HepG2 (cell line): ENCODE results near the gene MRM3. TPM values are rescaled to one million over a fixed set of nuclear protein-coding genes. Genes with fewer than 3 reads are reported as not detected.

Experiments
- ATF1 ChIP-seq: IDR thresholded peaks from 2 replicates; pipeline ENCODE4 v1.6.1; 2016; ENCODE audit warnings: mild to moderate bottlenecking, control low read depth
- ETV6 ChIP-seq: sonication (generic); formaldehyde crosslinking; conservative IDR thresholded peaks from 2 replicates; pipeline ENCODE4 v1.4.0; 2020; ENCODE audit warnings: missing genetic modification reagents
- FOXO1 ChIP-seq: sonication (generic); formaldehyde crosslinking; IDR thresholded peaks from 2 replicates; pipeline ENCODE4 v1.4.0; 2020; ENCODE audit warnings: missing genetic modification reagents
- GABPA ChIP-seq, 2 experiments: IDR thresholded peaks; 2 replicates each; pipeline ENCODE4 v1.6.1; 2011 to 2016; ENCODE audit warnings: low read depth in 2 of 2, low read length in 1 of 2, missing biosample characterization in 1 of 2, missing genetic modification characterization in 1 of 2
- GLI4 ChIP-seq: sonication (generic); formaldehyde crosslinking; IDR thresholded peaks from 2 replicates; pipeline ENCODE4 v1.5.1; 2020; ENCODE audit warnings: missing genetic modification reagents, mild to moderate bottlenecking, moderate library complexity, borderline replicate concordance
- IRX3 ChIP-seq: sonication (generic); formaldehyde crosslinking; IDR thresholded peaks from 2 replicates; pipeline ENCODE4 v1.8.1; 2023; ENCODE audit warnings: mild to moderate bottlenecking, low read depth, missing genetic modification reagents, borderline replicate concordance
- JUND ChIP-seq: sonication (generic); formaldehyde crosslinking; IDR thresholded peaks from 2 replicates; pipeline ENCODE4 v1.8.0; 2022; ENCODE audit warnings: mild to moderate bottlenecking, missing genetic modification reagents
- MEIS2 ChIP-seq: sonication (generic); formaldehyde crosslinking; IDR thresholded peaks from 2 replicates; pipeline ENCODE4 v1.9.0; 2021; ENCODE audit warnings: mild to moderate bottlenecking, missing genetic modification reagents
- MTA1 ChIP-seq: sonication (generic); formaldehyde crosslinking; IDR thresholded peaks from 2 replicates; pipeline ENCODE4 v1.4.0; 2020; ENCODE audit warnings: missing genetic modification reagents, mild to moderate bottlenecking, borderline replicate concordance
- PHB2 ChIP-seq: fragments of 450-650 bp; IDR thresholded peaks from 2 replicates; pipeline ENCODE4 v1.6.1; 2018; ENCODE audit not compliant: partially characterized antibody
- SMAD3 ChIP-seq: sonication (generic); formaldehyde crosslinking; IDR thresholded peaks from 2 replicates; pipeline ENCODE4 v1.4.0; 2020; ENCODE audit warnings: missing genetic modification reagents
- SOX13 ChIP-seq, 3 experiments: fragments of 450-650 bp in 1 of 3; sonication (generic) in 1 of 3; formaldehyde crosslinking in 1 of 3; IDR thresholded peaks in 2 of 3; conservative IDR thresholded peaks in 1 of 3; 2 replicates each; pipeline versions ENCODE4 v1.5.0 to v1.6.1; 2016 to 2020; ENCODE audit warnings: antibody characterized with exemption in 1 of 3, mild to moderate bottlenecking in 1 of 3, missing compliant biosample characterization in 1 of 3, missing genetic modification reagents in 1 of 3, moderate library complexity in 1 of 3
- TAF1 ChIP-seq: sonication (generic); formaldehyde crosslinking; IDR thresholded peaks from 2 replicates; pipeline ENCODE4 v1.4.0; 2020; ENCODE audit warnings: missing genetic modification reagents
- TBP ChIP-seq: sonication (generic); formaldehyde crosslinking; IDR thresholded peaks from 2 replicates; pipeline ENCODE4 v1.5.0; 2020; ENCODE audit warnings: missing genetic modification reagents
- YEATS2 ChIP-seq: sonication (generic); formaldehyde crosslinking; IDR thresholded peaks from 2 replicates; pipeline ENCODE4 v1.4.0; 2020; ENCODE audit warnings: missing genetic modification reagents, borderline replicate concordance
- ZKSCAN5 ChIP-seq: sonication (generic); formaldehyde crosslinking; IDR thresholded peaks from 2 replicates; pipeline ENCODE4 v1.5.1; 2020; ENCODE audit warnings: mild to moderate bottlenecking, missing genetic modification reagents
- ZNF12 ChIP-seq: sonication (generic); formaldehyde crosslinking; IDR thresholded peaks from 2 replicates; pipeline ENCODE4 v1.5.0; 2020; ENCODE audit warnings: missing genetic modification reagents
- ZNF337 ChIP-seq: sonication (generic); formaldehyde crosslinking; IDR thresholded peaks from 2 replicates; pipeline ENCODE4 v1.5.1; 2020; ENCODE audit warnings: missing genetic modification reagents, low read depth, mild to moderate bottlenecking, borderline replicate concordance
- ZNF354B ChIP-seq: sonication (generic); formaldehyde crosslinking; IDR thresholded peaks from 2 replicates; pipeline ENCODE4 v1.8.0; 2022; ENCODE audit warnings: mild to moderate bottlenecking, missing genetic modification reagents
- ZNF367 ChIP-seq: sonication (generic); formaldehyde crosslinking; IDR thresholded peaks from 2 replicates; pipeline ENCODE4 v1.4.0; 2020; ENCODE audit warnings: missing genetic modification reagents, borderline replicate concordance
- ZNF619 ChIP-seq: sonication (generic); formaldehyde crosslinking; IDR thresholded peaks from 2 replicates; pipeline ENCODE4 v1.4.0; 2020; ENCODE audit warnings: mild to moderate bottlenecking, missing genetic modification reagents
- ZNF644 ChIP-seq: IDR thresholded peaks from 2 replicates; pipeline ENCODE4 v1.6.1; 2016; ENCODE audit warnings: low read depth
- ZNF660 ChIP-seq: sonication (generic); formaldehyde crosslinking; IDR thresholded peaks from 2 replicates; pipeline ENCODE4 v1.5.1; 2020; ENCODE audit warnings: mild to moderate bottlenecking, low read depth, missing genetic modification reagents, borderline replicate concordance
- ZSCAN12 ChIP-seq: sonication (generic); formaldehyde crosslinking; IDR thresholded peaks from 2 replicates; pipeline ENCODE4 v1.9.0; 2021; ENCODE audit warnings: mild to moderate bottlenecking, missing genetic modification reagents
- ZSCAN9 ChIP-seq: IDR thresholded peaks from 2 replicates; pipeline ENCODE4 v1.6.1; 2016; ENCODE audit warnings: borderline replicate concordance
- polyA plus RNA-seq, 8 experiments: library from polyadenylated mRNA; depleted of rRNA in 3 of 8; stranded (reverse) in 7 of 8; unstranded in 1 of 8; fragments of >200 nt; fragmentation: Illumina TruSeq in 4 of 8; extraction: Trizol in 4 of 8; gene quantifications; 2 replicates each; pipeline versions ENCODE4 v1.2.1 to v1.2.3, GENCODE V29; 2011 to 2016; ENCODE audit warnings: low read depth in 4 of 8, missing spikeins in 1 of 8, mixed read lengths in 1 of 8; ENCODE audit not compliant: insufficient read depth in 1 of 8
- total RNA-seq, 5 experiments: library from RNA; depleted of rRNA; stranded (reverse); fragments of >200 nt; fragmentation: Illumina TruSeq; extraction: Trizol; gene quantifications; 2 replicates each; pipeline ENCODE4 v1.2.3, GENCODE V29; 2016; ENCODE audit warnings: low read depth in 1 of 5
- TF ChIP-seq, protein P1 (sequence below): sonication (generic); formaldehyde crosslinking; IDR thresholded peaks from 2 replicates; pipeline ENCODE4 v1.4.0; 2020; ENCODE audit warnings: low read depth, mild to moderate bottlenecking, missing genetic modification reagents
- TF ChIP-seq, protein P2 (sequence below): sonication (generic); formaldehyde crosslinking; IDR thresholded peaks from 2 replicates; pipeline ENCODE4 v1.4.0; 2020; ENCODE audit warnings: missing genetic modification reagents
- TF ChIP-seq, protein P3 (sequence below): IDR thresholded peaks from 2 replicates; pipeline ENCODE4 v1.6.1; 2016; ENCODE audit warnings: missing compliant biosample characterization, missing genetic modification reagents, borderline replicate concordance

Gene MRM3
- total and polyA plus RNA-seq, 2 of the 13 experiments (the other 11 are each of a cell fraction or from before 2014, with no cell fraction given), result 12.3 to 25.5 TPM

DNA sequence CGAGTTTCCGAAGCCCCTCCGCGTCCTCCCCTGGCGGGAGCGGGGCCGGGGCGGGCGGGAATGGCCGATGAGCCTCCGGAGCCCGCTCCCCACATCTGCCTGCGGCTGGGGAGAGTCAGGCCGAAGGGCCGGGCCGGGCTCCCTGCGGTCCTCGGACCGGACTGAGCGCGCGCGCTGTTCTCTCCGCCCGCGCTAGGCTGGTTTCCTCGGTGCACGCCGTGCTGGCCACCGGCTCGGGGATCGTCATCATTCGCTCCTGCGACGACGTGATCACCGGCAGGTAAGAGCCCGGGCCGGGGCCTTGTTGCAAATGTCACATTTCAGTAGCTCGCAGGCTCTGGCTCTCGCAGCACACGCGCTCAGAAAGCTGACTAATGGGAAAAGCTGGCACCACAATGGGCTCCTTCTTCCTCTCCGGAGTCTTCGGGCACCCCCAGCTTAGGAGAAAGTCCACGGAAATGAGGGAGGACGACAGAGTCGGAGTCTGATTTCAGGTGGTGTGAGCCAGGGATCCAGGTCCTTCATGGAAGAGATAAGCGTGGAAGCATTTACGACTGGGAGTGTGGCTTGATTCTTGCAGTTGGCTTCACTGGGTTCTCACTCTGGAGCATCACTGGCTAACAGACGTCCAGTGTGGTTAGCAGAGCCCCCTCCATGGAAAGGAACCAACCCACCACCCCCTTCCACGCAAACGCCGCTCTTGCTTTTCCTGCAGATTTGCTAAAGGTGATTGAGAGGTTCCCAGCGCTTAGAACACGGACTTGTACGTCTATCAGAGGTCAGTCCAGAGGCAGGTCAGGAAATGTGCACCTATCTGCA, 49.0 kb upstream of the MRM3 start (continued):
- TF ChIP-seq SMAD3, result no peak
- peak; percentile 43; the same call in 1 of the 2 replicates for TF ChIP-seq TAF1 (CRISPR knock-in tag)
- no peak for TF ChIP-seq ZSCAN9 (CRISPR knock-in tag)
- TF ChIP-seq IRX3, result no peak
- TF ChIP-seq ZSCAN12 (CRISPR knock-in tag), result no peak
- TF ChIP-seq SOX13 (IDR thresholded peaks at IDR 0.05), result no peak
- TF ChIP-seq SOX13 (CRISPR knock-in tag; conservative IDR thresholded peaks at IDR 0.05 in 1 of 2, IDR thresholded peaks at IDR 0.05 in 1 of 2), result no peak
- no peak for TF ChIP-seq ZNF619
- no peak for TF ChIP-seq TBP (CRISPR knock-in tag)
- TF ChIP-seq MTA1 (CRISPR knock-in tag), result no peak
- TF ChIP-seq MEIS2 (CRISPR knock-in tag), result no peak
- TF ChIP-seq, protein P1, sequence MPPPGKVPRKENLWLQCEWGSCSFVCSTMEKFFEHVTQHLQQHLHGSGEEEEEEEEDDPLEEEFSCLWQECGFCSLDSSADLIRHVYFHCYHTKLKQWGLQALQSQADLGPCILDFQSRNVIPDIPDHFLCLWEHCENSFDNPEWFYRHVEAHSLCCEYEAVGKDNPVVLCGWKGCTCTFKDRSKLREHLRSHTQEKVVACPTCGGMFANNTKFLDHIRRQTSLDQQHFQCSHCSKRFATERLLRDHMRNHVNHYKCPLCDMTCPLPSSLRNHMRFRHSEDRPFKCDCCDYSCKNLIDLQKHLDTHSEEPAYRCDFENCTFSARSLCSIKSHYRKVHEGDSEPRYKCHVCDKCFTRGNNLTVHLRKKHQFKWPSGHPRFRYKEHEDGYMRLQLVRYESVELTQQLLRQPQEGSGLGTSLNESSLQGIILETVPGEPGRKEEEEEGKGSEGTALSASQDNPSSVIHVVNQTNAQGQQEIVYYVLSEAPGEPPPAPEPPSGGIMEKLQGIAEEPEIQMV, result peak; percentile 52; the same call in 1 of the 2 replicates
- no peak for TF ChIP-seq ZNF660 (CRISPR knock-in tag)
- no peak for TF ChIP-seq ZNF12 (CRISPR knock-in tag)
- no peak for TF ChIP-seq ZNF644 (CRISPR knock-in tag)
- no peak for TF ChIP-seq GLI4 (CRISPR knock-in tag)
- no peak for TF ChIP-seq ETV6 (CRISPR knock-in tag)
- TF ChIP-seq FOXO1 (CRISPR knock-in tag), result no peak
- TF ChIP-seq ZNF337 (CRISPR knock-in tag), result no peak
- TF ChIP-seq YEATS2 (CRISPR knock-in tag), result no peak; the same call in 1 of the 2 replicates
- TF ChIP-seq ZNF354B (CRISPR knock-in tag), result no peak
- no peak for TF ChIP-seq PHB2
- TF ChIP-seq ZKSCAN5 (CRISPR knock-in tag), result no peak
- TF ChIP-seq JUND (CRISPR knock-in tag), result no peak
- TF ChIP-seq GABPA (IDR thresholded peaks at IDR 0.05; ENCODE audit: low read depth, low read length), result no peak
- no peak for TF ChIP-seq GABPA (CRISPR knock-in tag; IDR thresholded peaks at IDR 0.05; ENCODE audit: low read depth)
- no peak for TF ChIP-seq ATF1
- TF ChIP-seq ZNF367, result no peak
- TF ChIP-seq, protein P2, sequence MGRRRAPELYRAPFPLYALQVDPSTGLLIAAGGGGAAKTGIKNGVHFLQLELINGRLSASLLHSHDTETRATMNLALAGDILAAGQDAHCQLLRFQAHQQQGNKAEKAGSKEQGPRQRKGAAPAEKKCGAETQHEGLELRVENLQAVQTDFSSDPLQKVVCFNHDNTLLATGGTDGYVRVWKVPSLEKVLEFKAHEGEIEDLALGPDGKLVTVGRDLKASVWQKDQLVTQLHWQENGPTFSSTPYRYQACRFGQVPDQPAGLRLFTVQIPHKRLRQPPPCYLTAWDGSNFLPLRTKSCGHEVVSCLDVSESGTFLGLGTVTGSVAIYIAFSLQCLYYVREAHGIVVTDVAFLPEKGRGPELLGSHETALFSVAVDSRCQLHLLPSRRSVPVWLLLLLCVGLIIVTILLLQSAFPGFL (CRISPR knock-in tag), result no peak
- TF ChIP-seq, protein P3, sequence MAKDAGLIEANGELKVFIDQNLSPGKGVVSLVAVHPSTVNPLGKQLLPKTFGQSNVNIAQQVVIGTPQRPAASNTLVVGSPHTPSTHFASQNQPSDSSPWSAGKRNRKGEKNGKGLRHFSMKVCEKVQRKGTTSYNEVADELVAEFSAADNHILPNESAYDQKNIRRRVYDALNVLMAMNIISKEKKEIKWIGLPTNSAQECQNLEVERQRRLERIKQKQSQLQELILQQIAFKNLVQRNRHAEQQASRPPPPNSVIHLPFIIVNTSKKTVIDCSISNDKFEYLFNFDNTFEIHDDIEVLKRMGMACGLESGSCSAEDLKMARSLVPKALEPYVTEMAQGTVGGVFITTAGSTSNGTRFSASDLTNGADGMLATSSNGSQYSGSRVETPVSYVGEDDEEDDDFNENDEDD (CRISPR knock-in tag), result 0 out of 2 replicates have a peak, but pooled peaks have one; percentile 20
